Stimulated activated effector memory CD8-positive, alpha-beta T cell treated with anti-CD3 and anti-CD28 coated beads, Interleukin-12 subunit alpha, Interleukin-12 subunit beta, amount 100 ng/mL, for 72 hours (primary cell): Measurements from ENCODE around the gene TBC1D25.

Source experiments
- ATAC-seq: fragments of 150-1000 bp; cut with Tn5 transposase; 2 replicates; pipeline ENCODE4 v1.10.0; 2021
- DNase-seq, 2 donors: peaks; one replicate each; pipeline ENCODE4 v3.0.0; 2021 to 2022; ENCODE audit warnings: low spot score in 2 of 2
- H3K27ac Mint-ChIP-seq: one replicate; pipeline ENCODE4 v1.8.0; 2022; ENCODE audit warnings: mild to moderate bottlenecking, mixed read lengths
- H3K36me3 Mint-ChIP-seq: one replicate; pipeline ENCODE4 v1.8.0; 2022; ENCODE audit warnings: mild to moderate bottlenecking, mixed read lengths
- H3K4me1 Mint-ChIP-seq: one replicate; pipeline ENCODE4 v1.8.0; 2022; ENCODE audit warnings: mixed read lengths
- H3K4me3 Mint-ChIP-seq: one replicate; pipeline ENCODE4 v1.8.0; 2022; ENCODE audit warnings: mild to moderate bottlenecking, mixed read lengths
- H3K9me3 Mint-ChIP-seq: one replicate; pipeline ENCODE4 v1.8.0; 2022; ENCODE audit warnings: mixed read lengths

TBC1D25 gene, protein sequence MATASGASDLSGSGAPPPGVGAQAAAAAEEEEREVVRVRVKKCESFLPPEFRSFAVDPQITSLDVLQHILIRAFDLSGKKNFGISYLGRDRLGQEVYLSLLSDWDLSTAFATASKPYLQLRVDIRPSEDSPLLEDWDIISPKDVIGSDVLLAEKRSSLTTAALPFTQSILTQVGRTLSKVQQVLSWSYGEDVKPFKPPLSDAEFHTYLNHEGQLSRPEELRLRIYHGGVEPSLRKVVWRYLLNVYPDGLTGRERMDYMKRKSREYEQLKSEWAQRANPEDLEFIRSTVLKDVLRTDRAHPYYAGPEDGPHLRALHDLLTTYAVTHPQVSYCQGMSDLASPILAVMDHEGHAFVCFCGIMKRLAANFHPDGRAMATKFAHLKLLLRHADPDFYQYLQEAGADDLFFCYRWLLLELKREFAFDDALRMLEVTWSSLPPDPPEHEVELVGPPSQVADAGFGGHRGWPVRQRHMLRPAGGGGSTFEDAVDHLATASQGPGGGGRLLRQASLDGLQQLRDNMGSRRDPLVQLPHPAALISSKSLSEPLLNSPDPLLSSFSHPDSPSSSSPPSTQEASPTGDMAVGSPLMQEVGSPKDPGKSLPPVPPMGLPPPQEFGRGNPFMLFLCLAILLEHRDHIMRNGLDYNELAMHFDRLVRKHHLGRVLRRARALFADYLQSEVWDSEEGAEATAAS

DNA sequence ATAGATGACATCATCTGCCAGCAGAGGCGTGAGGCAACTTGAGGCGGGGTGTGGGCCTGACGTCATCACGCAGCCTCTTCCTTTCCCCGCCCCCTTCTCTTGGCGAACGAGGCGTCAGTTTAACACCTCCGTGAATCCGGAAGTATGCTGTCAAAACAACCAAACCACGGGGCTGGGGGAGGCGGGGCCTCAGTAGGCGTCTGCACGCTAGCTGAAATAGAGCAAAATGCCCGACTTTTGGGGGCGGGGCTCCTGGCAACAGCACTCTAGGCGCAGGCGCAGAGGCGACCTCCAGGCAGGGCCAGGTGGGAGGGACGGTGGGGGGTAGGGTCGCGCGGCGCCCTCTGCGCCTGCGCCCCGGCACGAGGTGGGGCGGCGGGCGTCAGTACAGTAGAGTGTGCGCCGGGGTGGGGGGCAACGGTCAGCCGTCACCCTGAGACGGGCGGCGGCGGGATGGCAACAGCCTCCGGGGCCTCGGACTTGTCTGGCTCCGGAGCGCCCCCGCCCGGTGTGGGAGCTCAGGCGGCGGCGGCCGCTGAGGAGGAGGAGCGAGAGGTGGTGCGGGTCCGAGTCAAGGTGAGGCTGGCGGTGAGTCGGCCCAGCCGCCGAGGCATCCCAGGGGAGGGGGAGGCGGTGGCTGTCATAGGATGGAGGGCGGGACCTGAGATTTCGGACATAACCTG, at the start of gene TBC1D25:
Gene TBC1D25 (plus strand): TSS at position 370 of the 683 bp plus-strand sequence. CDS start 84 bp downstream, at position 454.
- H3K36me3 Mint-ChIP-seq, result peaks cover 50% of the 10 kb centered on the region
- H3K4me3 Mint-ChIP-seq, result peak within 1 kb of the TSS; percentile 81
- H3K4me1 Mint-ChIP-seq, result peaks cover 23% of the 10 kb centered on the region
- peak within 1 kb of the TSS; percentile 93 for H3K27ac Mint-ChIP-seq
- H3K9me3 Mint-ChIP-seq, result no peaks in the 10 kb centered on the region
- peak; percentile 91 for ATAC-seq
- DNase-seq, result peak; percentile 80 to 95

DNA sequence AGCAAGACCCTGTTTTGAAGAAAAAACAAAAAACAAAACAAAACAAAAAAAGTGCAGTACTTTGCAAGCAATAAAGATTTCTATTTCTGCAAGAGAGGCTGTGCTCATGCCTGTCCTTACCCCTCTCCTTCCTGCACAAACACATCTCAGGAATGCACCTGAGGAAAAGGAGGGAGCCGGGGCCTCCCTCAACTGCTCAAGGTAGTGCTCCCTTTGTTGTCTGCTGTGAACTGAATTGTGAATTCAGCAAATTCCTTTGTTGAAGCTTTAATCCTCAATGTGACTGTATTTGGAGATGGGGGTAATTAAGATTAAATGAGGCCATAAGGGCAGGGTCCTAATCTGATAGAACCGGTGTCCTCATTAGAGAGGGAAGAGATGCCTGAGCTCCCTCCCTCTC, 49.6 kb upstream of the TBC1D25 start:
- no peak for DNase-seq
- Mint-ChIP-seq H3K36me3 (peaks cover 18% of the 10 kb centered on the region), H3K9me3 (no peaks in the 10 kb centered on the region)

DNA sequence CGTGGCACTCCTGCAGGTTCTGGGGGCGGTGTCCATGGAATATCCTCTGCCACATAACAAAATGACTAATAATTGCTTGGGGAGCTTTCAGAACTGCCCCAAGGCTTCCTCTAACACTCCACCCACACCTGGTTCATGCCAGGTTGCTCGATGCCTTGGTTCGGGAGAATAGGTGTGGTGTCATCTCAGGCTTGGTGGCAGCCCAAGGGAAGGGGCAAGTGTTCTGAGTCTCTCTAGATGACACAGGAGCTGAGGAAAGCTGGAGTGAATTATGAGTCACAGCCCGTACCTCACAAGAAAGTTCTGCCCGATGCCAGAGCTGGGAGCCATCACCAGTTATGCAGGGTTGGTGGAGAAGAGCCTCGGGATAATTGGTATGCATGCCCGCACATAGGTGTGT, 48.9 kb upstream of the TBC1D25 start:
- no peak for ATAC-seq
- no peak for DNase-seq
- no peaks in the 10 kb centered on the region for H3K4me1 Mint-ChIP-seq
- no peaks in the 10 kb centered on the region for H3K9me3 Mint-ChIP-seq
- no peak overlapping the region for H3K4me3 Mint-ChIP-seq
- H3K36me3 Mint-ChIP-seq, result peaks cover 11% of the 10 kb centered on the region
- no peak overlapping the region for H3K27ac Mint-ChIP-seq

More for the DNA sequence above, 49.6 kb upstream of the TBC1D25 start:
- no peak overlapping the region for H3K27ac Mint-ChIP-seq
- no peak overlapping the region for H3K4me3 Mint-ChIP-seq
- ATAC-seq, result no peak
- no peaks in the 10 kb centered on the region for H3K4me1 Mint-ChIP-seq

DNA sequence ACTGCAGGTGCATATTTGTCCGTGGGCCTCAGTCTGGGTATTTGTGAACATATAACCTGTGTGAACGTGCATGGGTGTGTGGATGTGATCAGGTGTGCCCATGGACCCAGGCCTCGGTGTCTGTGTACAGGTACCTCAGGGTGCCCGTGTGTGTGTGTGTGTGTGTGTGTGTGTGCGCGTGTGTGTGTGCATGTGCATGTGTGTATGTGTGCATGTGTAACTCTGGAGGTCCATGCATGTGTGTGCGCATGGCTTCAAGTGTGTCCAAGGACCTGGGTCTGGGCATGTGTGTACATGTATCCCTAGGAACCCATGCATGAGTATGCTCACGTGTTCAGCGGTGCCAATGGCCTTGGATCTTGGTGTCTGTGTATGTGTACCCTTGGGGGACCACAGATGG, 47.7 kb upstream of the TBC1D25 start:
- H3K36me3 Mint-ChIP-seq, result peaks cover 7% of the 10 kb centered on the region
- DNase-seq, result no peak
- no peak overlapping the region for H3K27ac Mint-ChIP-seq
- H3K9me3 Mint-ChIP-seq, result no peaks in the 10 kb centered on the region
- H3K4me3 Mint-ChIP-seq, result no peak overlapping the region
- no peaks in the 10 kb centered on the region for H3K4me1 Mint-ChIP-seq
- no peak for ATAC-seq

GRCh38 chrX:48492293-48492910, 47.1 kb upstream of the TBC1D25 start:
- DNase-seq (no peak), ATAC-seq (no peak)
- no peak overlapping the region for H3K4me3 Mint-ChIP-seq
- no peak overlapping the region for H3K27ac Mint-ChIP-seq
- H3K36me3 Mint-ChIP-seq, result peaks cover 2% of the 10 kb centered on the region
- no peaks in the 10 kb centered on the region for H3K9me3 Mint-ChIP-seq
- H3K4me1 Mint-ChIP-seq, result no peaks in the 10 kb centered on the region

DNA sequence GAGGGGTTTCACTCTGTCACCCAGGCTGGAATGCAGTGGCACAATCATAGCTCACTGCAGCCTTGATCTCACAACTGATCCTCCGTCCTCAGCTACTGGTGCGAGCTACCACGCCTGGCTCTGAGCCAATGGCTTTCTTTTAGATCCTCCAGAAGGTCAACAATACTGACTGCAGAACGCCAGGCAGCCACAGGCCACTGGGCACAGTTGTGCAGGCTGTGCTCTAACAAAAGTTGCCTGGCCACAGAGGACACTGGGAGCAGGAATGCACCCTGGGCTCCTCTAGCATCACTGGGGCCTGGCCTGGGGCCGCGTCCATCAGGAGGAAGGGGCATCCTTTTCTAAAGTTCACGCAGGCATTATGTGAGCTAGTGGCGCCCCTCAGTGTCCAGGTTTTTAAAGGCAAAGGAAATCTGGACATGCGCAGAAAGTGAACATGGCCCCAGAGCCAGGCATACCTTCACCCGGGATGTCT, 45.6 kb upstream of the TBC1D25 start:
- ATAC-seq (no peak), DNase-seq (no peak)
- no peaks in the 10 kb centered on the region for H3K36me3 Mint-ChIP-seq
- H3K9me3 Mint-ChIP-seq, result no peaks in the 10 kb centered on the region
- no peak overlapping the region for H3K27ac Mint-ChIP-seq
- H3K4me1 Mint-ChIP-seq, result peaks cover 5% of the 10 kb centered on the region
- H3K4me3 Mint-ChIP-seq, result no peak overlapping the region

DNA sequence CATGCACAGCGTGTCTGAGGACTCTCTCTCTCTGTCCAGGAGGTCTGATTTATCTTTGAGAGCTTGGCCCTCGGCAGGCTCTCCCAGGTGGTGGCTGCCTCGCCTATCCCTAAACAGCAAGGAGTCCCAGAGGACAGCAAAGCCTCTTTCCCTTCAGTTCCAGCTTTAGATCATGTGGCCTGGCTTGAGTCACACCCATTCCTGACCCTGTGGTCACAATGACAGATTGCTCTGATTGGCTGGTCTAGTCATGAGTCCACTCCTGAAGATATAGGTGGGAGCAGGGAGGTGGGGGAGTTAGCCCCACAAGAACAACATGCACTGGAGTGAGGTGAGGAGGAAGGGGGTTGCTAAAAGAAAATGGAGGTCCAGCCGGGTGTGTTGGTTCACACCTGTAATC, 42.9 kb upstream of the TBC1D25 start:
- Mint-ChIP-seq H3K4me3 (no peak overlapping the region), H3K36me3 (no peaks in the 10 kb centered on the region), H3K9me3 (no peaks in the 10 kb centered on the region), H3K27ac (no peak overlapping the region), H3K4me1 (peaks cover 5% of the 10 kb centered on the region)
- ATAC-seq (no peak), DNase-seq (no peak)

DNA sequence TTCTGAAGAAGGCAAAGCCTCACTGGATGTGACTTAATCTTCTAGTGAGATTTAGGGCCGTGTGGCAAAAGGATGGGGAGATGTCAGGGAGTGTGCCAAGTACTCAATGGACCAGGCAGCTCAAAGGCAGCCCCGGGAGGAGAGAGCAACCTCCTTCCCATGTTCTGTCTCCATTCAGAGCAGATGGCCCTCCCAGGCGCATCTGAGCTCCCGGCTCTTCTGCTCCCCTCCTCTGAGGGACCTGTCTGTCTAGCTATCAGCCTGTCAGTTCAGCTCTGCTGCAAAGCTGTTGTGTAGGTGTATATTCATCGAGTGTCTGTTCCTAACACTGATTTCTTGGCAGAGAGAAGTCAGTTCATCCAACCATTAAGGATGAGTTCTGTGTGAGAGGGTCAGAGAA, 41.6 kb upstream of the TBC1D25 start:
- Mint-ChIP-seq H3K4me3 (no peak overlapping the region), H3K9me3 (no peaks in the 10 kb centered on the region), H3K27ac (peak overlapping the region; percentile 45), H3K36me3 (no peaks in the 10 kb centered on the region), H3K4me1 (peaks cover 5% of the 10 kb centered on the region)
- ATAC-seq (no peak), DNase-seq (no peak)

- ATAC-seq (peak; percentile 63), DNase-seq (no peak)
- Mint-ChIP-seq H3K4me1 (peaks cover 5% of the 10 kb centered on the region), H3K9me3 (no peaks in the 10 kb centered on the region), H3K36me3 (no peaks in the 10 kb centered on the region), H3K27ac (peak overlapping the region; percentile 45), H3K4me3 (no peak overlapping the region)
Observed at GRCh38 chrX:48498374-48498809, 41.1 kb upstream of the TBC1D25 start.

- Mint-ChIP-seq H3K27ac (no peak overlapping the region), H3K9me3 (no peaks in the 10 kb centered on the region)
Observed at GRCh38 chrX:48504261-48504660, 35.3 kb upstream of the TBC1D25 start.

GRCh38 chrX:48505481-48505880, 34.0 kb upstream of the TBC1D25 start:
- Mint-ChIP-seq H3K4me3 (no peak overlapping the region), H3K9me3 (no peaks in the 10 kb centered on the region), H3K36me3 (peaks cover under 1% of the 10 kb centered on the region), H3K4me1 (peaks cover 12% of the 10 kb centered on the region), H3K27ac (no peak overlapping the region)
- DNase-seq (no peak), ATAC-seq (no peak)

More at GRCh38 chrX:48504261-48504660, 35.3 kb upstream of the TBC1D25 start:
- H3K4me3 Mint-ChIP-seq, result no peak overlapping the region
- ATAC-seq (no peak), DNase-seq (no peak)
- peaks cover 2% of the 10 kb centered on the region for H3K4me1 Mint-ChIP-seq
- H3K36me3 Mint-ChIP-seq, result no peaks in the 10 kb centered on the region

DNA sequence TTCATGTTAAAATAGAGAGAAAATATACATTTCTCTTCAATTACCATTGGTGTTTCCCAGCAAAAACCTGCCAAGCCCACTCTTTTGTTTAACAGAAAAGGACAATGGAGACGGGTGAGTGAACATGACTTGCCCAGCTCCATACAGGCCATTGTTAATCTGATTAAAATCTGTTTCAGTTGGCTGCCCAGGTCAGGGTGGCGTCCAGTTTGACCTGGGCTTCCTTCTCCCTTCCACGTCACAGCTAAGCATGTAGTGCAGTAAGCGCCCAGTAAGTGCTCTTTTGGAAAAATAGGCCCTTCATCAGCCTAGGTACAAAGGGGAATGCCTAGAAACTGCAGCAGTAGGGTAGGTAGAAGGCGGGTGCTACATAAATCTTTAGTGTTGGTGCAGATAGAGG, 32.3 kb upstream of the TBC1D25 start:
- Mint-ChIP-seq H3K36me3 (peaks cover 6% of the 10 kb centered on the region), H3K27ac (no peak overlapping the region), H3K9me3 (no peaks in the 10 kb centered on the region), H3K4me1 (peaks cover 27% of the 10 kb centered on the region), H3K4me3 (no peak overlapping the region)
- no peak for ATAC-seq
- no peak for DNase-seq

GRCh38 chrX:48508400-48509244, 30.9 kb upstream of the TBC1D25 start, which contains the start of gene PORCN:
Gene PORCN, plus strand, starts transcription at chrX:48508992. Its CDS starts 829 bp downstream, at chrX:48509821.
- Mint-ChIP-seq H3K27ac (peak within 1 kb of the TSS; percentile 87), H3K36me3 (peaks cover 6% of the 10 kb centered on the region), H3K4me1 (peaks cover 28% of the 10 kb centered on the region), H3K9me3 (no peaks in the 10 kb centered on the region), H3K4me3 (peak within 1 kb of the TSS; percentile 88)
- DNase-seq (peak; percentile 49 to 82), ATAC-seq (peak; percentile 95)

- ATAC-seq, result peak; percentile 31
- Mint-ChIP-seq H3K27ac (peak overlapping the region; percentile 87), H3K9me3 (no peaks in the 10 kb centered on the region), H3K4me3 (peak overlapping the region; percentile 88), H3K4me1 (peaks cover 28% of the 10 kb centered on the region), H3K36me3 (peaks cover 6% of the 10 kb centered on the region)
- DNase-seq, result no peak
Observed at GRCh38 chrX:48509245-48509590, 30.3 kb upstream of the TBC1D25 start.
